SK-N-SH (cell line): Measurements from ENCODE around the gene ZNF649. TPM values are rescaled to one million over a fixed set of nuclear protein-coding genes. Genes with fewer than 3 reads are reported as not detected.

ENCODE experiments used
- CTCF ChIA-PET: fragments of 300-600, 350-600 bp; formaldehyde crosslinking; extraction: SDS; loops from one replicate; lab custom pipeline; 2021; lab: Yijun Ruan, JAX
- POLR2A ChIA-PET: fragments of 350-600 bp; sonication (Branson Sonifier 250); formaldehyde crosslinking; extraction: SDS; loops from one replicate; lab custom pipeline; 2020; ENCODE audit warnings: antibody characterized with exemption, inconsistent platforms; lab: Yijun Ruan, JAX
- DNase-seq: peaks from one replicate; pipeline ENCODE4 v3.0.0; 2012
- H2AFZ ChIP-seq: fragments of 200-600 bp; sonication (generic); 2 replicates; pipeline ENCODE4 v1.8.1; 2016; ENCODE audit warnings: antibody characterized with exemption, mild to moderate bottlenecking, low read depth
- H3F3A ChIP-seq: fragments of 200-600 bp; sonication (generic); replicated peaks from 2 replicates; pipeline ENCODE3; 2016; ENCODE audit warnings: antibody characterized with exemption, mild to moderate bottlenecking; ENCODE audit not compliant: insufficient read depth
- H3K27ac ChIP-seq, 2 experiments: fragments of 200-500 bp in 1 of 2; fragments of 200-600 bp in 1 of 2; sonication (Bioruptor generic) in 1 of 2; sonication (generic), shearing (Covaris generic) in 1 of 2; 2 replicates each; pipeline versions ENCODE4 v1.5.1 to v1.6.1; 2014 to 2016; ENCODE audit warnings: low read depth in 2 of 2, inconsistent platforms in 1 of 2, low read length in 1 of 2, mild to moderate bottlenecking in 1 of 2, mixed read lengths in 1 of 2
- H3K27me3 ChIP-seq: fragments of 200-600 bp; sonication (generic), shearing (Covaris generic); 2 replicates; pipeline ENCODE4 v1.6.1; 2016; ENCODE audit warnings: mixed run types; ENCODE audit not compliant: insufficient read depth
- H3K36me3 ChIP-seq, 2 experiments: fragments of 200-500 bp in 1 of 2; fragments of 200-600 bp in 1 of 2; sonication (Bioruptor generic) in 1 of 2; sonication (generic) in 1 of 2; replicated peaks in 1 of 2; 2 replicates each; pipeline versions ENCODE3 to v1.5.1; 2014 to 2016; ENCODE audit warnings: low read length in 1 of 2, mild to moderate bottlenecking in 1 of 2; ENCODE audit not compliant: insufficient read depth in 2 of 2, control insufficient read depth in 1 of 2
- H3K4me1 ChIP-seq, 2 experiments: fragments of 200-500 bp in 1 of 2; fragments of 200-600 bp in 1 of 2; sonication (Bioruptor generic) in 1 of 2; sonication (generic), shearing (Covaris generic) in 1 of 2; 2 replicates each; pipeline versions ENCODE4 v1.5.1 to v1.6.1; 2014 to 2016; ENCODE audit warnings: low read depth in 1 of 2, low read length in 1 of 2, mixed run types in 1 of 2; ENCODE audit not compliant: insufficient read depth in 2 of 2, control insufficient read depth in 1 of 2
- H3K4me2 ChIP-seq: fragments of 200-600 bp; sonication (generic), shearing (Covaris generic); 2 replicates; pipeline ENCODE4 v1.6.1; 2017; ENCODE audit warnings: mixed run types
- H3K4me3 ChIP-seq, 2 experiments: fragments of 200-500 bp in 1 of 2; fragments of 200-600 bp in 1 of 2; sonication (Bioruptor generic) in 1 of 2; sonication (generic), shearing (Covaris generic) in 1 of 2; 2 replicates each; pipeline versions ENCODE4 v1.5.1 to v1.8.1; 2014 to 2016; ENCODE audit warnings: low read depth in 2 of 2, inconsistent platforms in 1 of 2, low read length in 1 of 2, mild to moderate bottlenecking in 1 of 2, mixed read lengths in 1 of 2, moderate library complexity in 1 of 2
- H3K79me2 ChIP-seq: fragments of 200-600 bp; sonication (generic); 2 replicates; pipeline ENCODE4 v1.8.1; 2017; ENCODE audit warnings: mild to moderate bottlenecking; ENCODE audit not compliant: insufficient read depth
- H3K9ac ChIP-seq: fragments of 200-600 bp; sonication (generic); 2 replicates; pipeline ENCODE4 v1.6.1; 2017; ENCODE audit warnings: mixed run types
- H3K9me2 ChIP-seq: fragments of 200-600 bp; sonication (generic); 2 replicates; pipeline ENCODE4 v1.6.1; 2017; ENCODE audit warnings: mixed run types
- H3K9me3 ChIP-seq: fragments of 200-600 bp; sonication (generic); 2 replicates; pipeline ENCODE4 v1.6.1; 2017; ENCODE audit warnings: mixed run types, mild to moderate bottlenecking, moderate library complexity
- H4K20me1 ChIP-seq: fragments of 200-600 bp; sonication (generic); 2 replicates; pipeline ENCODE4 v1.6.1; 2017; ENCODE audit warnings: mild to moderate bottlenecking, mixed run types; ENCODE audit not compliant: insufficient read depth
- ELF1 ChIP-seq: IDR thresholded peaks from 2 replicates; pipeline ENCODE4 v1.4.0; 2012
- EZH2phosphoT487 ChIP-seq: fragments of 200-600 bp; sonication (generic); IDR thresholded peaks from 2 replicates; pipeline ENCODE4 v1.6.1; 2017; ENCODE audit warnings: low read depth, mixed run types, mild to moderate bottlenecking, antibody characterized with exemption, moderate library complexity, borderline replicate concordance
- FOSL2 ChIP-seq: IDR thresholded peaks from 2 replicates; pipeline ENCODE4 v1.4.0; 2012; ENCODE audit warnings: low read depth, mild to moderate bottlenecking, moderate library complexity, borderline replicate concordance
- FOXJ3 ChIP-seq: sonication (generic); formaldehyde crosslinking; IDR thresholded peaks from 2 replicates; pipeline ENCODE4 v1.5.1; 2020; ENCODE audit warnings: mild to moderate bottlenecking, missing genetic modification reagents
- GATA2 ChIP-seq: sonication (generic); formaldehyde crosslinking; IDR thresholded peaks from 2 replicates; pipeline ENCODE4 v1.5.0; 2020; ENCODE audit warnings: mild to moderate bottlenecking, missing genetic modification reagents
- JUND ChIP-seq: IDR thresholded peaks from 2 replicates; pipeline ENCODE4 v1.4.0; 2012
- MEF2A ChIP-seq: IDR thresholded peaks from 2 replicates; pipeline ENCODE4 v1.4.0; 2012; ENCODE audit warnings: low read depth, borderline replicate concordance
- MXI1 ChIP-seq: IDR thresholded peaks from 2 replicates; pipeline ENCODE4 v1.6.1; 2012; ENCODE audit warnings: mild to moderate bottlenecking, low read depth, low read length, improper control_type of control experiment
- NFIC ChIP-seq: IDR thresholded peaks from 2 replicates; pipeline ENCODE4 v1.4.0; 2012; ENCODE audit warnings: borderline replicate concordance
- POLR2AphosphoS5 ChIP-seq: IDR thresholded peaks from 2 replicates; pipeline ENCODE4 v1.6.1; 2012; ENCODE audit warnings: low read depth, low read length
- RCOR1 ChIP-seq: fragments of 150-350 bp; IDR thresholded peaks from 2 replicates; pipeline ENCODE4 v1.6.1; 2017; ENCODE audit warnings: antibody characterized with exemption, low read length
- RXRA ChIP-seq: IDR thresholded peaks from 2 replicates; pipeline ENCODE4 v1.4.0; 2012; ENCODE audit warnings: low read depth, mild to moderate bottlenecking, borderline replicate concordance
- SIN3A ChIP-seq: IDR thresholded peaks from 2 replicates; pipeline ENCODE4 v1.6.1; 2012; ENCODE audit warnings: low read depth, mild to moderate bottlenecking, low read length, moderate library complexity, borderline replicate concordance
- TAF1 ChIP-seq: IDR thresholded peaks from 2 replicates; pipeline ENCODE4 v1.6.1; 2012; ENCODE audit warnings: low read depth, mild to moderate bottlenecking, low read length, moderate library complexity, borderline replicate concordance
- TCF12 ChIP-seq: IDR thresholded peaks from 2 replicates; pipeline ENCODE4 v1.4.0; 2012
- YY1 ChIP-seq: IDR thresholded peaks from 2 replicates; pipeline ENCODE4 v1.4.0; 2012; ENCODE audit warnings: low read depth, mild to moderate bottlenecking
- WGBS: methylation state at CpG from one replicate; pipeline ENCODE4 v1.1.6; 2017; ENCODE audit warnings: low lambda C conversion rate; 5-methylcytosine and 5-hydroxymethylcytosine counted together
- polyA plus RNA-seq, 3 experiments: library from polyadenylated mRNA; depleted of rRNA; stranded (reverse); fragments of >200 nt; gene quantifications; 2 replicates each; pipeline ENCODE4 v1.2.3, GENCODE V29; 2012
- TF ChIP-seq, protein P1 (sequence below): IDR thresholded peaks from 2 replicates; pipeline ENCODE4 v1.4.0; 2012; ENCODE audit warnings: low read depth, borderline replicate concordance
- TF ChIP-seq, protein P2 (sequence below): fragments of 150-350 bp; IDR thresholded peaks from 2 replicates; pipeline ENCODE4 v1.6.1; 2017; ENCODE audit warnings: antibody characterized with exemption, low read length, low read depth, borderline replicate concordance
- TF ChIP-seq, protein P3 (sequence below): IDR thresholded peaks from 2 replicates; pipeline ENCODE4 v1.4.0; 2012; ENCODE audit warnings: low read depth, borderline replicate concordance
- TF ChIP-seq, protein P4 (sequence below): fragments of 150-350 bp; IDR thresholded peaks from 2 replicates; pipeline ENCODE4 v1.6.1; 2016; ENCODE audit warnings: mild to moderate bottlenecking, low read depth, low read length
- TF ChIP-seq, protein P5 (sequence below): IDR thresholded peaks from 2 replicates; pipeline ENCODE4 v1.4.0; 2012; ENCODE audit warnings: low read depth

ZNF649 gene
- polyA plus RNA-seq, 1 of the 3 experiments (the other 2 are of a cell fraction) = 1.5 TPM

DNA sequence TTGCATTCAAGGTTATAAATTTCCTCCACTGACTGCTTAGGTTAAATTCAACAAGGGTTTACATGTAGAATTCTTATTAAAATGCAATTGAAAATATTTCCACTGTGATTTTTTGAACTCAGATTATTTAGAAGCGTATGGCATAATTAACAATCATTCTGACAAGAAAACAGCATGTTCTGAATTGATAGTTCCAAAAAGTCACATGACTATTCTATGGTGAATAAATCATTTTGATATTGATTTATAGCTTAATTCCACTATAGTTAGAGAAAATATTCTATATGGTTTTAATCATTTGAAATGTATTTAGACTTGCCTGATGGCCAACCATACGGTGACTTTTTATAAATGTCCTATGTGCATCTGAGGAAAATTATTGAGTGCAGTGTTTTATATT lies 20.1 kb downstream of the ZNF649 start:
- peaks cover under 1% of the 10 kb centered on the region for H3F3A ChIP-seq
- CTCF ChIA-PET = no interaction called here
- 81% methylated on average over 2 of the region's 2 CpGs for WGBS

DNA sequence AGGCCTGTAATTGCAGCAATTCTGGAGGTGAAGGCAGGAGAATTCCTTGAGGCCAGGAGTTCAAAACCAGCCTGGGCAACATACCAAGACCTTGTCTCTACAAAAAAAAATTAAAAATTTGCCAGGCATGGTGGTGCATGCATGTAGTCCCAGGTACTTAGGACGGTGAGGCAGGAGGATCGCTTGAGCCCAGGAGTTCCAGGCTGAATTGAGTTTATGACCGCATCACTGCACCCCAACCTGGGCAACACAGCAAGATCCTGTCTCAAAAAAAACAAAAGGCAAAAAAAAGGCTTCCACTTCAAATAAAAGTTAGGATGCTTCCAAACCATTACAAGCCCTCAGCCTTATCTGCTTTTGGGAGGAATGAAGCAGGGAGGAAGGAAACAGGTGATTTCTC lies 22.3 kb downstream of the ZNF649 start:
- Histone ChIP-seq H3K9me3 (peaks cover 20% of the 10 kb centered on the region; the same call in 1 of the 2 replicates), H3K36me3 (peaks cover 16 to 27% of the 10 kb centered on the region in 2 experiments), H3K79me2 (0 out of 2 replicates have a peak, but pooled peaks cover 3% of the 10 kb centered on the region), H4K20me1 (no peaks in the 10 kb centered on the region), H3K27ac (no peak overlapping the region), H3K9me2 (no peaks in the 10 kb centered on the region), H3K4me2 (no peak overlapping the region), H2AFZ (no peak overlapping the region), H3K27me3 (no peaks in the 10 kb centered on the region), H3K4me1 (no peaks in the 10 kb centered on the region), H3K9ac (no peak overlapping the region), H3K4me3 (no peak overlapping the region), H3F3A (no peaks in the 10 kb centered on the region)
- CTCF ChIA-PET = no interaction called here
- POLR2A ChIA-PET = no interaction called here
- no peak for DNase-seq
- WGBS = 82% methylated on average over 3 of the region's 3 CpGs
- TF ChIP-seq FOXJ3 (CRISPR knock-in tag) = no peak
- no peak for TF ChIP-seq RXRA
- no peak for TF ChIP-seq RCOR1
- TF ChIP-seq, protein P1, sequence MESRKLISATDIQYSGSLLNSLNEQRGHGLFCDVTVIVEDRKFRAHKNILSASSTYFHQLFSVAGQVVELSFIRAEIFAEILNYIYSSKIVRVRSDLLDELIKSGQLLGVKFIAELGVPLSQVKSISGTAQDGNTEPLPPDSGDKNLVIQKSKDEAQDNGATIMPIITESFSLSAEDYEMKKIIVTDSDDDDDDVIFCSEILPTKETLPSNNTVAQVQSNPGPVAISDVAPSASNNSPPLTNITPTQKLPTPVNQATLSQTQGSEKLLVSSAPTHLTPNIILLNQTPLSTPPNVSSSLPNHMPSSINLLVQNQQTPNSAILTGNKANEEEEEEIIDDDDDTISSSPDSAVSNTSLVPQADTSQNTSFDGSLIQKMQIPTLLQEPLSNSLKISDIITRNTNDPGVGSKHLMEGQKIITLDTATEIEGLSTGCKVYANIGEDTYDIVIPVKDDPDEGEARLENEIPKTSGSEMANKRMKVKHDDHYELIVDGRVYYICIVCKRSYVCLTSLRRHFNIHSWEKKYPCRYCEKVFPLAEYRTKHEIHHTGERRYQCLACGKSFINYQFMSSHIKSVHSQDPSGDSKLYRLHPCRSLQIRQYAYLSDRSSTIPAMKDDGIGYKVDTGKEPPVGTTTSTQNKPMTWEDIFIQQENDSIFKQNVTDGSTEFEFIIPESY = no peak
- TF ChIP-seq MEF2A = no peak
- TF ChIP-seq TAF1 = no peak
- no peak for TF ChIP-seq JUND
- TF ChIP-seq ELF1 = no peak
- no peak for TF ChIP-seq SIN3A
- TF ChIP-seq EZH2phosphoT487 = no peak
- TF ChIP-seq, protein P2, sequence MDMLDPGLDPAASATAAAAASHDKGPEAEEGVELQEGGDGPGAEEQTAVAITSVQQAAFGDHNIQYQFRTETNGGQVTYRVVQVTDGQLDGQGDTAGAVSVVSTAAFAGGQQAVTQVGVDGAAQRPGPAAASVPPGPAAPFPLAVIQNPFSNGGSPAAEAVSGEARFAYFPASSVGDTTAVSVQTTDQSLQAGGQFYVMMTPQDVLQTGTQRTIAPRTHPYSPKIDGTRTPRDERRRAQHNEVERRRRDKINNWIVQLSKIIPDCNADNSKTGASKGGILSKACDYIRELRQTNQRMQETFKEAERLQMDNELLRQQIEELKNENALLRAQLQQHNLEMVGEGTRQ = no peak

More for the DNA sequence above, 20.1 kb downstream of the ZNF649 start:
- Histone ChIP-seq H3K27ac (no peak overlapping the region), H3K79me2 (0 out of 2 replicates have a peak, but pooled peaks cover 3% of the 10 kb centered on the region), H3K4me1 (no peaks in the 10 kb centered on the region), H3K4me2 (no peak overlapping the region), H3K9ac (no peak overlapping the region), H3K9me3 (peaks cover 26% of the 10 kb centered on the region), H4K20me1 (no peaks in the 10 kb centered on the region), H3K36me3 (peaks cover 12 to 22% of the 10 kb centered on the region in 2 experiments), H2AFZ (no peak overlapping the region), H3K4me3 (no peak overlapping the region), H3K9me2 (no peaks in the 10 kb centered on the region), H3K27me3 (no peaks in the 10 kb centered on the region)
- TF ChIP-seq, protein P1 = no peak
- TF ChIP-seq YY1 (no peak), MXI1 (no peak), SIN3A (no peak), ELF1 (no peak), GATA2 (CRISPR knock-in tag) (no peak), EZH2phosphoT487 (no peak), RXRA (no peak), NFIC (no peak), MEF2A (no peak), FOSL2 (no peak), TCF12 (no peak), POLR2AphosphoS5 (no peak)
- TF ChIP-seq, protein P3, sequence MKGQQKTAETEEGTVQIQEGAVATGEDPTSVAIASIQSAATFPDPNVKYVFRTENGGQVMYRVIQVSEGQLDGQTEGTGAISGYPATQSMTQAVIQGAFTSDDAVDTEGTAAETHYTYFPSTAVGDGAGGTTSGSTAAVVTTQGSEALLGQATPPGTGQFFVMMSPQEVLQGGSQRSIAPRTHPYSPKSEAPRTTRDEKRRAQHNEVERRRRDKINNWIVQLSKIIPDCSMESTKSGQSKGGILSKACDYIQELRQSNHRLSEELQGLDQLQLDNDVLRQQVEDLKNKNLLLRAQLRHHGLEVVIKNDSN = no peak
- TF ChIP-seq, protein P4, sequence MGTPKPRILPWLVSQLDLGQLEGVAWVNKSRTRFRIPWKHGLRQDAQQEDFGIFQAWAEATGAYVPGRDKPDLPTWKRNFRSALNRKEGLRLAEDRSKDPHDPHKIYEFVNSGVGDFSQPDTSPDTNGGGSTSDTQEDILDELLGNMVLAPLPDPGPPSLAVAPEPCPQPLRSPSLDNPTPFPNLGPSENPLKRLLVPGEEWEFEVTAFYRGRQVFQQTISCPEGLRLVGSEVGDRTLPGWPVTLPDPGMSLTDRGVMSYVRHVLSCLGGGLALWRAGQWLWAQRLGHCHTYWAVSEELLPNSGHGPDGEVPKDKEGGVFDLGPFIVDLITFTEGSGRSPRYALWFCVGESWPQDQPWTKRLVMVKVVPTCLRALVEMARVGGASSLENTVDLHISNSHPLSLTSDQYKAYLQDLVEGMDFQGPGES = no peak
- TF ChIP-seq, protein P5, sequence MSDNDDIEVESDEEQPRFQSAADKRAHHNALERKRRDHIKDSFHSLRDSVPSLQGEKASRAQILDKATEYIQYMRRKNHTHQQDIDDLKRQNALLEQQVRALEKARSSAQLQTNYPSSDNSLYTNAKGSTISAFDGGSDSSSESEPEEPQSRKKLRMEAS = no peak
- POLR2A ChIA-PET = no interaction called here
- DNase-seq = no peak
